Parathyroid adenoma (tissue), 2 donors: ENCODE measurements around the gene TEX38.
"Not testable (repeated sequence)": the region's sequence is repeated elsewhere in the genome, so short reads cannot be mapped to it uniquely, and the experiment has no call there.

Experiments used
- H2AFZ ChIP-seq: fragments of 300-600 bp; sonication (generic); one replicate; pipeline ENCODE4 v1.7.0; 2017; ENCODE audit warnings: antibody characterized with exemption, mild to moderate bottlenecking
- H3K27ac ChIP-seq: fragments of 300-600 bp; sonication (generic); one replicate; pipeline ENCODE4 v1.7.0; 2017
- H3K27me3 ChIP-seq: fragments of 300-600 bp; sonication (generic); one replicate; pipeline ENCODE4 v1.7.0; 2017; ENCODE audit warnings: low read length; ENCODE audit not compliant: control insufficient read depth, insufficient read depth
- H3K36me3 ChIP-seq: fragments of 300-600 bp; sonication (generic); one replicate; pipeline ENCODE4 v1.7.0; 2017; ENCODE audit warnings: low read length; ENCODE audit not compliant: control insufficient read depth, insufficient read depth
- H3K4me1 ChIP-seq: fragments of 300-600 bp; sonication (generic); one replicate; pipeline ENCODE4 v1.7.0; 2017; ENCODE audit warnings: control low read depth
- H3K4me2 ChIP-seq: fragments of 300-600 bp; sonication (generic); one replicate; pipeline ENCODE4 v1.7.0; 2017; ENCODE audit warnings: low read length
- H3K4me3 ChIP-seq: fragments of 300-600 bp; sonication (generic); one replicate; pipeline ENCODE4 v1.7.0; 2017; ENCODE audit warnings: low read depth, low read length
- H3K79me2 ChIP-seq: fragments of 300-600 bp; sonication (generic); one replicate; pipeline ENCODE4 v1.7.0; 2017; ENCODE audit warnings: control low read depth
- H3K9ac ChIP-seq: fragments of 300-600 bp; sonication (generic); one replicate; pipeline ENCODE4 v1.7.0; 2017; ENCODE audit warnings: mild to moderate bottlenecking
- H3K9me3 ChIP-seq: fragments of 300-600 bp; sonication (generic); one replicate; pipeline ENCODE4 v1.7.0; 2017; ENCODE audit warnings: low read length; ENCODE audit not compliant: control insufficient read depth
- TF ChIP-seq, protein P1 (sequence below): fragments of 300-600 bp; sonication (generic); IDR thresholded peaks from one replicate; pipeline ENCODE4 v1.7.0; 2017; ENCODE audit warnings: antibody characterized with exemption, mild to moderate bottlenecking
- donor health status: primary hyperparathyroidism.

Gene TEX38

DNA sequence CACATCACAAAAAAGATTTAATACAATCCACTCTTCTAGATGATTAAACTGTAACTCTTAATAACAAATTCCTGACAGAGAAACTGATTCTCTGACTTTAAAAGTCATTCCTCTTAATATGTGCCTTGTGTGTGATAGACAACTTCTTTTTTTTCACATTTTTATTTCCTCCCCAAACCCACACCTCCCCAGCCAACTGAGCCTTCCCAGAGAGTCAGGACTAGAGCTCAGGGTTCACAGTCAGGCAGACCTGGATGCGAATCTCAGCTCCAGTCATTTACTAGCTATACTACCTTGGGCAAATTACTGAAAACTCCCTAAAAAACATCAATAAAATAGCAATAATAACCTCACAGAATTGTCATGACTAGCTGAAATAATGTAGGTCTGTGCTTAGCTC is 17.6 kb upstream of the TEX38 start:
- Histone ChIP-seq H3K4me1 (no peaks in the 10 kb centered on the region), H2AFZ (no peak overlapping the region), H3K9ac (no peak overlapping the region), H3K4me3 (no peak overlapping the region), H3K9me3 (no peaks in the 10 kb centered on the region), H3K4me2 (no peak overlapping the region), H3K27ac (no peak overlapping the region), H3K79me2 (no peaks in the 10 kb centered on the region), H3K36me3 (no peaks in the 10 kb centered on the region), H3K27me3 (no peaks in the 10 kb centered on the region)
- TF ChIP-seq, protein P1, sequence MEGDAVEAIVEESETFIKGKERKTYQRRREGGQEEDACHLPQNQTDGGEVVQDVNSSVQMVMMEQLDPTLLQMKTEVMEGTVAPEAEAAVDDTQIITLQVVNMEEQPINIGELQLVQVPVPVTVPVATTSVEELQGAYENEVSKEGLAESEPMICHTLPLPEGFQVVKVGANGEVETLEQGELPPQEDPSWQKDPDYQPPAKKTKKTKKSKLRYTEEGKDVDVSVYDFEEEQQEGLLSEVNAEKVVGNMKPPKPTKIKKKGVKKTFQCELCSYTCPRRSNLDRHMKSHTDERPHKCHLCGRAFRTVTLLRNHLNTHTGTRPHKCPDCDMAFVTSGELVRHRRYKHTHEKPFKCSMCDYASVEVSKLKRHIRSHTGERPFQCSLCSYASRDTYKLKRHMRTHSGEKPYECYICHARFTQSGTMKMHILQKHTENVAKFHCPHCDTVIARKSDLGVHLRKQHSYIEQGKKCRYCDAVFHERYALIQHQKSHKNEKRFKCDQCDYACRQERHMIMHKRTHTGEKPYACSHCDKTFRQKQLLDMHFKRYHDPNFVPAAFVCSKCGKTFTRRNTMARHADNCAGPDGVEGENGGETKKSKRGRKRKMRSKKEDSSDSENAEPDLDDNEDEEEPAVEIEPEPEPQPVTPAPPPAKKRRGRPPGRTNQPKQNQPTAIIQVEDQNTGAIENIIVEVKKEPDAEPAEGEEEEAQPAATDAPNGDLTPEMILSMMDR, result no peak

DNA sequence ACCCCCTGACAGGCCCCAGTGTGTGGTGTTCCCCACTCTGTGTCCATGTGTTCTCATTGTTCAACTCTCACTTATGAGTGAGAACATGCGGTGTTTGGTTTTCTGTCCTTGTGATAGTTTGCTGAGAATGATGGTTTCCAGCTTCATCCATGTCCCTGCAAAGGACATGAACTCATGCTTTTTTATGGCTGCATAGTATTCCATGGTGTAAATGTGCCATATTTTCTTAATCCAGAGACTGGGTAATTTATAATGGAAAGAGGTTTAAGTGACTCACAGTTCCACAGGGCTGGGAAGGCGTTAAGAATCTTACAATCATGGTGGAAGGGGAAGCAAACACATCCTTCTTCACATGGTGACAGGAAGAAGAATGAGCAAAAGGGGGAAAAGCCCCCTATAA is 17.0 kb upstream of the TEX38 start:
- not testable (repeated sequence) for H3K79me2 ChIP-seq, H2AFZ ChIP-seq, H3K4me2 ChIP-seq, H3K27me3 ChIP-seq, H3K9ac ChIP-seq, H3K4me1 ChIP-seq, H3K36me3 ChIP-seq, H3K9me3 ChIP-seq, H3K27ac ChIP-seq, H3K4me3 ChIP-seq

DNA sequence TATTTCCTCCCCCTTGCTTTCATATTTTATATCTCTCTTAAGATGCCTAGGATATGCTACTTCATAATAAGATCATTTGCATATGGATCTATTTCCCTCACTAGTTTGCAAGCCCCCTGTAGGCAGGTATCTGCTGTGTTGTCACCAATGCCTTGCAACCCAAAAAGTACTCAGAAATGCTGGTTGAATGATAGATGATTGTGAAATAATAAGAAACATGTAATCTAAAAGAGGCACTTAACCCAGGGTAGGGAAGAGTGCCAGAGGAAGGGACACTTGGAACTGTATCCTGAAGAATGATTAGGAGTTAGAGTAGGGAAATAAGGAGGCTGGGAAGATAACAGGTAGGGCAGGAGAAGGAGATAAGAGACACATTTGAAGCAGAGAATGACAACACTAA is 15.8 kb upstream of the TEX38 start:
- Histone ChIP-seq H3K4me3 (no peak overlapping the region), H3K4me1 (no peaks in the 10 kb centered on the region), H3K79me2 (no peaks in the 10 kb centered on the region), H3K36me3 (no peaks in the 10 kb centered on the region), H3K9ac (no peak overlapping the region), H3K4me2 (no peak overlapping the region), H3K9me3 (no peaks in the 10 kb centered on the region), H2AFZ (no peak overlapping the region), H3K27me3 (no peaks in the 10 kb centered on the region), H3K27ac (no peak overlapping the region)
- TF ChIP-seq, protein P1, result no peak

DNA sequence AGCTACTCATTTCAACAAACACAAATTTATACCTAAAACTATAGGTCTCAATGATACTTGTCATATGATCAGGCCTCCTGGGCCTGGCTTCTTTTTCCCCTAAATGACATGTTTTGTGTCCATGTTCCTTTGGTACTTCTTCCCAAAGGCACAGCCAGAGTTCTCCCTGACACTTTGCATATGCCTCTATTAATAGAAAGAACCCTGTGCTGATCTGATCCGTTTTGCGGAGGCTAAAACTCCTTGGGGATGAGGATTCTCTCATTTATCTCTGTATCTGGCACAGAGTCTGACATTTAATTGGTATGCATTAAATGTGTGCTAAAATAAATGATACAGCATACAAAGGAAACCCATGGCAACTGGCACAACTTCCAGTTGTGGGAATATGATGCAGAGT is 15.0 kb upstream of the TEX38 start:
- Histone ChIP-seq H3K4me2 (no peak overlapping the region), H3K9ac (no peak overlapping the region), H3K27me3 (no peaks in the 10 kb centered on the region), H3K4me1 (no peaks in the 10 kb centered on the region), H3K9me3 (no peaks in the 10 kb centered on the region), H3K4me3 (no peak overlapping the region), H3K27ac (no peak overlapping the region), H2AFZ (no peak overlapping the region), H3K79me2 (no peaks in the 10 kb centered on the region), H3K36me3 (no peaks in the 10 kb centered on the region)
- TF ChIP-seq, protein P1, result no peak

DNA sequence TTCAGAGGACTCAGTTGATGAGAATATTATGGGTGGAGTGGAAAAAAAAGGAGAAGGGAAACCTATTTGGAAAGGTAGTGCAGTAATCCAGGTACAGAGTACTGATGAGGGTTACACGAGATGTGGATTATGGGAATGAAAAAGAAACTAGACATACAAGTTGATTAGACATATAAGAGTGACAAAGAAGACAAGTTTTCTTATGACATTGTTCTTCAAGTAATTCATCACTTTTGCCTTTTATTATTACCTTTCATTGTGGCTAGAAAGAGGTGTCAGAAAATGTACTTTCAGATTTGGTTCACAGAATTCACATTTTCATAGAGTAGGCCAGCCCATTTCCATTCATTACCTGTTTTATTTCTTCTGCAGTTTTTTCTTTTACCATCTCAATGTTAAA is 13.9 kb upstream of the TEX38 start:
- TF ChIP-seq, protein P1, result no peak
- Histone ChIP-seq H3K27me3 (no peaks in the 10 kb centered on the region), H2AFZ (no peak overlapping the region), H3K4me1 (no peaks in the 10 kb centered on the region), H3K79me2 (no peaks in the 10 kb centered on the region), H3K9me3 (no peaks in the 10 kb centered on the region), H3K27ac (no peak overlapping the region), H3K4me3 (no peak overlapping the region), H3K4me2 (no peak overlapping the region), H3K9ac (no peak overlapping the region), H3K36me3 (no peaks in the 10 kb centered on the region)
